GM19395 (cell line): ENCODE measurements around the gene DIP2C.
"Not testable (repeated sequence)": the region's sequence is repeated elsewhere in the genome, so short reads cannot be mapped to it uniquely, and the experiment has no call there.

Source experiments
- ATAC-seq: cut with Tn5 transposase; IDR thresholded peaks from one replicate; pipeline ENCODE4 v1.9.1; 2021; ENCODE audit warnings: mild to moderate bottlenecking, moderate library complexity; ENCODE audit not compliant: unreplicated experiment

The DIP2C gene

GRCh38 chr10:474406-474805, 215.1 kb downstream of the DIP2C start:
- ATAC-seq = no peak

GRCh38 chr10:472241-472910, 217.1 kb downstream of the DIP2C start:
- ATAC-seq = no peak

- no peak for ATAC-seq
Observed at GRCh38 chr10:470339-471003, 219.0 kb downstream of the DIP2C start.

- no peak for ATAC-seq
Observed at GRCh38 chr10:469947-470338, 219.5 kb downstream of the DIP2C start.

- no peak for ATAC-seq
Observed at GRCh38 chr10:459743-460142, 229.7 kb downstream of the DIP2C start.

GRCh38 chr10:458421-458851, 231.0 kb downstream of the DIP2C start:
- no peak for ATAC-seq

- no peak for ATAC-seq
Observed at GRCh38 chr10:456486-456885, 233.0 kb downstream of the DIP2C start.

GRCh38 chr10:454860-455259, 234.6 kb downstream of the DIP2C start:
- no peak for ATAC-seq

GRCh38 chr10:453647-454046, 235.8 kb downstream of the DIP2C start:
- ATAC-seq = no peak

- no peak for ATAC-seq
Observed at GRCh38 chr10:452512-453426, 236.7 kb downstream of the DIP2C start.

GRCh38 chr10:451856-452255, 237.6 kb downstream of the DIP2C start:
- no peak for ATAC-seq

GRCh38 chr10:451021-451471, 238.4 kb downstream of the DIP2C start:
- peak; percentile 100 for ATAC-seq

- ATAC-seq = peak; percentile 24
Observed at GRCh38 chr10:450463-450862, 239.0 kb downstream of the DIP2C start.

GRCh38 chr10:449331-449730, 240.1 kb downstream of the DIP2C start:
- ATAC-seq = not testable (repeated sequence)

- ATAC-seq = no peak
Observed at GRCh38 chr10:443459-443858, 246.0 kb downstream of the DIP2C start.

- no peak for ATAC-seq
Observed at GRCh38 chr10:442209-442608, 247.3 kb downstream of the DIP2C start.

GRCh38 chr10:441659-442058, 247.8 kb downstream of the DIP2C start:
- no peak for ATAC-seq

GRCh38 chr10:440127-440526, 249.3 kb downstream of the DIP2C start:
- ATAC-seq = no peak

GRCh38 chr10:437698-438490, 251.6 kb downstream of the DIP2C start:
- no peak for ATAC-seq

GRCh38 chr10:436911-437665, 252.4 kb downstream of the DIP2C start:
- ATAC-seq = no peak
